Measurements from ENCODE around the gene F8.
"Not testable (repeated sequence)": the region's sequence is repeated elsewhere in the genome, so short reads cannot be mapped to it uniquely, and the experiment has no call there.

The F8 gene

GRCh38 chrX:154819771-154820341 lies 202.7 kb downstream of the F8 start:
- no peak overlapping the region for H2AFZ ChIP-seq (ENCODE audit: low read length)
- H3K4me3 ChIP-seq (ENCODE audit: low read length, poor library complexity, severe bottlenecking): no peak overlapping the region
- no peaks in the 10 kb centered on the region for H3F3A ChIP-seq (ENCODE audit: low read depth)
- H3K9ac ChIP-seq (ENCODE audit: low read depth, low read length, poor library complexity, severe bottlenecking): no peak overlapping the region
- no peaks in the 10 kb centered on the region for H3K9me2 ChIP-seq (replicated peaks; ENCODE audit: low read depth, low read length)
- no peaks in the 10 kb centered on the region for H3K27me3 ChIP-seq (ENCODE audit: insufficient read depth, low read length, poor library complexity, severe bottlenecking)
- no peaks in the 10 kb centered on the region for H3K4me1 ChIP-seq (ENCODE audit: insufficient read depth, low read length, poor library complexity, severe bottlenecking)
- H3K36me3 ChIP-seq (ENCODE audit: insufficient read depth, low read length): no peaks in the 10 kb centered on the region
- no peaks in the 10 kb centered on the region for H3K79me2 ChIP-seq (ENCODE audit: insufficient read depth, low read length)
- H3K9me3 ChIP-seq (ENCODE audit: insufficient read depth, low read depth, low read length): no peaks in the 10 kb centered on the region
- no peaks in the 10 kb centered on the region for H4K20me1 ChIP-seq (ENCODE audit: insufficient read depth, low read length, poor library complexity, severe bottlenecking)
- TF ChIP-seq EZH2phosphoT487 (IDR thresholded peaks at IDR 0.05; ENCODE audit: borderline replicate concordance): no peak
- TF ChIP-seq, protein P1, sequence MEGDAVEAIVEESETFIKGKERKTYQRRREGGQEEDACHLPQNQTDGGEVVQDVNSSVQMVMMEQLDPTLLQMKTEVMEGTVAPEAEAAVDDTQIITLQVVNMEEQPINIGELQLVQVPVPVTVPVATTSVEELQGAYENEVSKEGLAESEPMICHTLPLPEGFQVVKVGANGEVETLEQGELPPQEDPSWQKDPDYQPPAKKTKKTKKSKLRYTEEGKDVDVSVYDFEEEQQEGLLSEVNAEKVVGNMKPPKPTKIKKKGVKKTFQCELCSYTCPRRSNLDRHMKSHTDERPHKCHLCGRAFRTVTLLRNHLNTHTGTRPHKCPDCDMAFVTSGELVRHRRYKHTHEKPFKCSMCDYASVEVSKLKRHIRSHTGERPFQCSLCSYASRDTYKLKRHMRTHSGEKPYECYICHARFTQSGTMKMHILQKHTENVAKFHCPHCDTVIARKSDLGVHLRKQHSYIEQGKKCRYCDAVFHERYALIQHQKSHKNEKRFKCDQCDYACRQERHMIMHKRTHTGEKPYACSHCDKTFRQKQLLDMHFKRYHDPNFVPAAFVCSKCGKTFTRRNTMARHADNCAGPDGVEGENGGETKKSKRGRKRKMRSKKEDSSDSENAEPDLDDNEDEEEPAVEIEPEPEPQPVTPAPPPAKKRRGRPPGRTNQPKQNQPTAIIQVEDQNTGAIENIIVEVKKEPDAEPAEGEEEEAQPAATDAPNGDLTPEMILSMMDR (conservative IDR thresholded peaks at IDR 0.05; ENCODE audit: low read length): no peak
- H3K4me2 ChIP-seq (ENCODE audit: low read depth, low read length, poor library complexity, severe bottlenecking): no peak overlapping the region

- H4K20me1 ChIP-seq (ENCODE audit: insufficient read depth, low read length, poor library complexity, severe bottlenecking): no peaks in the 10 kb centered on the region
- no peaks in the 10 kb centered on the region for H3K36me3 ChIP-seq (ENCODE audit: insufficient read depth, low read length)
- no peaks in the 10 kb centered on the region for H3K9me2 ChIP-seq (replicated peaks; ENCODE audit: low read depth, low read length)
- H3K4me2 ChIP-seq (ENCODE audit: low read depth, low read length, poor library complexity, severe bottlenecking): no peak overlapping the region
- H3K9me3 ChIP-seq (ENCODE audit: insufficient read depth, low read depth, low read length): no peaks in the 10 kb centered on the region
- no peaks in the 10 kb centered on the region for H3K27me3 ChIP-seq (ENCODE audit: insufficient read depth, low read length, poor library complexity, severe bottlenecking)
- no peaks in the 10 kb centered on the region for H3K4me1 ChIP-seq (ENCODE audit: insufficient read depth, low read length, poor library complexity, severe bottlenecking)
- no peak overlapping the region for H2AFZ ChIP-seq (ENCODE audit: low read length)
- H3K4me3 ChIP-seq (ENCODE audit: low read length, poor library complexity, severe bottlenecking): no peak overlapping the region
- no peaks in the 10 kb centered on the region for H3K79me2 ChIP-seq (ENCODE audit: insufficient read depth, low read length)
- no peaks in the 10 kb centered on the region for H3F3A ChIP-seq (ENCODE audit: low read depth)
- no peak for TF ChIP-seq EZH2phosphoT487 (IDR thresholded peaks at IDR 0.05; ENCODE audit: borderline replicate concordance)
- TF ChIP-seq, protein P1 (conservative IDR thresholded peaks at IDR 0.05; ENCODE audit: low read length): no peak
- H3K9ac ChIP-seq (ENCODE audit: low read depth, low read length, poor library complexity, severe bottlenecking): no peak overlapping the region
Measured at GRCh38 chrX:154818916-154819770, 203.4 kb downstream of the F8 start.

- not testable (repeated sequence) for H3K79me2 ChIP-seq (ENCODE audit: insufficient read depth, low read length); H4K20me1 ChIP-seq (ENCODE audit: insufficient read depth, low read length, poor library complexity, severe bottlenecking); H3K4me2 ChIP-seq (ENCODE audit: low read depth, low read length, poor library complexity, severe bottlenecking); H3F3A ChIP-seq (ENCODE audit: low read depth); H3K4me3 ChIP-seq (ENCODE audit: low read length, poor library complexity, severe bottlenecking); H3K27me3 ChIP-seq (ENCODE audit: insufficient read depth, low read length, poor library complexity, severe bottlenecking); H3K9ac ChIP-seq (ENCODE audit: low read depth, low read length, poor library complexity, severe bottlenecking); H3K9me2 ChIP-seq (replicated peaks; ENCODE audit: low read depth, low read length); H2AFZ ChIP-seq (ENCODE audit: low read length); H3K36me3 ChIP-seq (ENCODE audit: insufficient read depth, low read length); H3K4me1 ChIP-seq (ENCODE audit: insufficient read depth, low read length, poor library complexity, severe bottlenecking); H3K9me3 ChIP-seq (ENCODE audit: insufficient read depth, low read depth, low read length)
Measured at GRCh38 chrX:154817048-154817618, 205.4 kb downstream of the F8 start.

DNA sequence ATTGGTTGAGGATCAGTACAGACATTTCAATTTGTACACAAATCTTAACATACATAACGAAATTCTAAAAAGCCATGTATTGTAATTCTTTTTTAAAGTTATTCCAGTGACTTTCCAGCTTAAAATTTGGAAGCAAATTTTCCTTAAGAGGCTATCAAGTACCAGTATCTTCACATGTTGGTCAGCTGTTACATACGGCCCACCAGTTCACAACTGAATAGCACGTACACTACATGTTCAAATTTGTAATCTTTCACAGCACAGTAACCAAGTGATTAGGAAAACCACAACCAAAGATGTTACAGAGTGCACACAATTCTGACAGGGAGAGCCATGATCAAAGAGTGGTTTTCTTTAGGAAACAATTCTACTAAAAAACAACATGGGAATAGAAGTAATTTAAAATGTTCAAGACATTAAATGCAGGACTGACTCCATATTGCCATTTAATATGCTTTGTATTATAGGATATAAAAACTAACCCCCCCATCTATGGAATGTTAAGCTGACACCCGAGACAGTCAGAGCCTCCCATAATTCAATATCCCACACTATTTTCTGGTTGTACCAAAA lies 206.1 kb downstream of the F8 start:
- H3K4me3 ChIP-seq (ENCODE audit: low read length, poor library complexity, severe bottlenecking); H3K36me3 ChIP-seq (ENCODE audit: insufficient read depth, low read length); H3K4me2 ChIP-seq (ENCODE audit: low read depth, low read length, poor library complexity, severe bottlenecking); H3K9me2 ChIP-seq (replicated peaks; ENCODE audit: low read depth, low read length); H3K9ac ChIP-seq (ENCODE audit: low read depth, low read length, poor library complexity, severe bottlenecking); H3K79me2 ChIP-seq (ENCODE audit: insufficient read depth, low read length); H3K4me1 ChIP-seq (ENCODE audit: insufficient read depth, low read length, poor library complexity, severe bottlenecking); H4K20me1 ChIP-seq (ENCODE audit: insufficient read depth, low read length, poor library complexity, severe bottlenecking); H2AFZ ChIP-seq (ENCODE audit: low read length); H3K27me3 ChIP-seq (ENCODE audit: insufficient read depth, low read length, poor library complexity, severe bottlenecking); H3K9me3 ChIP-seq (ENCODE audit: insufficient read depth, low read depth, low read length); H3F3A ChIP-seq (ENCODE audit: low read depth): not testable (repeated sequence)
